Activated CD8-positive, alpha-beta memory T cell treated with anti-CD3 and anti-CD28 coated beads, Interleukin-2, amount 50 U/mL, for 1 hour (primary cell): ENCODE data around the gene TFRC.
A peak's percentile ranks its signal among the peaks of the same experiment; 100 is the strongest.
"Not testable (repeated sequence)": the region's sequence is repeated elsewhere in the genome, so short reads cannot be mapped to it uniquely, and the experiment has no call there.

Experiments
- DNase-seq: peaks from one replicate; pipeline ENCODE4 v3.0.0-alpha.2; 2020; ENCODE audit errors: extremely low read depth

TFRC gene

GRCh38 chr3:196081834-196082618, at the start of gene TFRC:
TFRC (minus strand) TSS chr3:196082090; CDS start chr3:196077099, 4,991 bp downstream.
- peak; percentile 70 for DNase-seq

DNA sequence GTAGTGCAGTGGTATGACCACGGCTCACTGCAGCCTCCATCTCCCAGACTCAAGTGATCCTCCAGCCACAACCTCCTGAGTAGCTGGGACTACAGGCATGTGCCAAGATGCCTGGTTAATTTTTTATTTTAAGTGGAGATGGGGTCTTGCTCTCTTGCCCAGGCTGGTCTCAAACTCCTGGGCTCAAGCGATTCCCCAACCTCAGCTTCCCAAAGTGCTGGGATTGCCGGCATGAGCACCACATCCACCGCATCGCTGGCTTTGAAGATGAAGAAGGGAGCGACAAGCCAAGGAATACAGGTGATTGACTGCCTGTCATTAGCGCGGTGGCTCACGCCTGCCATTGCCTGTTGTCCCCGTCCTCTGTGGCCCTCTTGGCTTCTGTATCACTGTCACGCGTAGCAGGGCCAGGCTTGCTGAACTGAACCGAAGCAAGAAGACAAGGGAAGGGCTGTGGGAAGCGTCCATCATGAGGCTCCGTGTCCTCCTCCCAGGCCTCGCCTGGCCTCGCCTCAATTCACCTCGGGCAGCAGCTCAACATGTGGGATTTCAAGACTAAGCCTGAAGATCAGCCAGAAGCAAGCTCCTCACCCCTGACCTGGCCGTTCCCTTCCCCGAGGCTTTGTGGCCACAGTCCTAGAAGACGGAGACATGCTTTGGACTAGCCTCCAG, 46.4 kb upstream of the TFRC start:
- no peak for DNase-seq

DNA sequence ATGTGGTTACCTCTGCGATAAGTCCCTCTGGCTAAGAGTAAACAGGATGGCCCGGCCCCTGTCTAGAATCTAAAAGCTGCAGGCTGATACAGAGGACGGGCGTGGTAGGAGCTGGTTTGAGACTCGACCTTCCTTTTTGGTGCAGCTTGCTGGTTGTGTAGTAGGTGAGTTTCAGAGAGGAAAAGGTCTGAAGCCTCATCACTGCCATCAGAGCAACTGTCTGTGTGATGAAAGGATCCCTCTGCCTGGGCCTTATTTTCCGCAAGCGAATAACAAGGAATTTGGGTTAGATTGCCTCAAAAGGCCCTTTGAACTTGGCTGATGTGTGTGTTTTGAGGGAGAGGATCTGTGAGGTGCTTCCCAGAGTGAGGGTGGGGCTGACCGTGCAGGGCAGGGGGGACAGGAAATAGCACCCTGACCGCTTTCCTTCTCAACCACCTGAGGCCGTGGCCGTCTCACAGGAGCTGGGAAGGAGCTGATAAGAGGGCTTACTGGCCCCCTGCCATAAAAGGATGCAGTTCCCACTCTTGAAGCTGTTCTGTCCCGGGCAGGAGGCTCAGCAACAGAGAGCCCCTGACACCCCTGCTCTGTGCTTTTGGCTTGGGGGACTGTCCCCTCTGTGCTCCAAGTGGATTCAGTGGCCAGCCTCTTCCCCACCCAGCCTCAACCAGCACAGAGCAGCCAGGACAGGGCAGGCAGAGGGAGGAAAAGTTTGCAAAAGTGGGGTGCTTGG, 45.6 kb upstream of the TFRC start:
- no peak for DNase-seq

GRCh38 chr3:196124608-196125007, 42.7 kb upstream of the TFRC start:
- no peak for DNase-seq

DNA sequence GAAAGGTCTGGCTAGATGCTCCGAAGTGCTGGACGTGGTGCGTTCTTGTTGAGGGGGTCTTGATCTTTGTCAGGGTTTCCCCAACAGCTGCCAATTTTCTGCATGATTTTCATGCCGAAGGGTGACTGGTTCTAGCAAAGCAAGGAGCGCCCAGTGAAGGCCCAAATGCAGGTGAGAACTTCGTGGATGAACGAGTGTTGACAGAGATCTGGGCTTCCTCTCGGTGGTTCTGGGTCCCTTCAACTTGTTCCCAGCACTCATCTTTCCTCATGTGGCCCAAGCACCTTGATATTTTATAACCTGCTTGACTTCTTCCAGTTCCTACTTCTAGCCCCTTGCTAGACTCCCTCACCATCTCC, 40.8 kb upstream of the TFRC start:
- DNase-seq = no peak

- DNase-seq = no peak
Measured at GRCh38 chr3:196122021-196122687, 40.3 kb upstream of the TFRC start.

- DNase-seq = no peak
Measured at GRCh38 chr3:196121066-196121465, 39.2 kb upstream of the TFRC start.

- no peak for DNase-seq
Measured at GRCh38 chr3:196120291-196120951, 38.5 kb upstream of the TFRC start.

GRCh38 chr3:196117809-196118208, 35.9 kb upstream of the TFRC start:
- no peak for DNase-seq

GRCh38 chr3:196115678-196116083, 33.8 kb upstream of the TFRC start:
- DNase-seq = no peak

DNA sequence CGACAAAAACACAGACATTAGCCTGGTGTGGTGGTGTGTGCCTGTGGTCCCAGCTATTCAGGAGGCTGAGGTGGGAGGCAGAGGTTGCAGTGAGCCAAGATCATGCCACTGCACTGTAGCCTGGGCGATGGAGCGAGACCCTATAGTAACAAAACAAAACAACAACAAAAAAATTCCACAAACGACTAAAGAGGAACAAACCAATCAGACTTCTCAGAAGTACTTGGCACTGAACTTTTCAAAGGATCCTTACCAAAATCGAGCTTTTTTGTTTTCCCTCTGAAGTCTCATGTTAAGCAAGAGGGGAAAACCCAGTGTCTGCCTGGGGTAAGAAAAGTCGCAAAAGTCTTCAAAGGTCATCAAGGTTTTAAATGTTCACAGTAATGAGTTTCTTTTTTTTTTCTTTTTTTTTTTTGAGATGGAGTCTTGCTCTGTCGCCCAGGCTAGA, 30.1 kb upstream of the TFRC start:
- DNase-seq = peak; percentile 11

DNA sequence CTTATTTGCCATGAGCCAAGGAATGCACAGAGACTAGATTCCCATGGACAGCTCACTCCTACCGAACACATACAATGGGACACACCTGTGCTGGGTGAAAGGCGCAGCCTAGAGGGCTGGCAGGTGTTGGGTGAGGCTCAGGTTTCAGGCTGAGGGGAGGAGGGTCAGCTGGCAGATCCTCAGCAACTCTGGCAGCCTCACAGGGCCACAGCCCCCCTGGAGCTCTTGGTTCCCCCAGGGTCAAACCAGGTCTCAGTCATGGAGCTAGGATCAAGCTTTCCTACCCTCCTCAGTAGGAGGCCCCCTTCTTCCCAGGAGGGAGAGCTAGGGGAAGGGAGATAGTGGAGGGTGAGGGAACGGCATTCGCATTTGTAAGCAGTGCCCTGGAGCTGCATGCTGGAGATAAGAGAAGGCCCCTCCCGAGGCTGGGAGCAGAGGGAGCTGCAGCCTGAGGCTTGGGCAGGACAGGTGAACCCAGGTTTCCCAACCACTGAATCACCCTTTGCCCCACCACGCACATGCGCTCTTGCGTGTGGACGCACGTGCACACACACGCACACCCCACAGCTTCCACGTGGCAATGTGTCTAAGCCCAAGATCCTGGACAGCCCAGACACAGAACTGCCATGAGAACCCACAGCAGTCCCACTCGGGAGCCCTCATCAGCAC, 26.3 kb upstream of the TFRC start:
- DNase-seq = no peak

- not testable (repeated sequence) for DNase-seq
Measured at GRCh38 chr3:196104707-196105106, 22.8 kb upstream of the TFRC start.

DNA sequence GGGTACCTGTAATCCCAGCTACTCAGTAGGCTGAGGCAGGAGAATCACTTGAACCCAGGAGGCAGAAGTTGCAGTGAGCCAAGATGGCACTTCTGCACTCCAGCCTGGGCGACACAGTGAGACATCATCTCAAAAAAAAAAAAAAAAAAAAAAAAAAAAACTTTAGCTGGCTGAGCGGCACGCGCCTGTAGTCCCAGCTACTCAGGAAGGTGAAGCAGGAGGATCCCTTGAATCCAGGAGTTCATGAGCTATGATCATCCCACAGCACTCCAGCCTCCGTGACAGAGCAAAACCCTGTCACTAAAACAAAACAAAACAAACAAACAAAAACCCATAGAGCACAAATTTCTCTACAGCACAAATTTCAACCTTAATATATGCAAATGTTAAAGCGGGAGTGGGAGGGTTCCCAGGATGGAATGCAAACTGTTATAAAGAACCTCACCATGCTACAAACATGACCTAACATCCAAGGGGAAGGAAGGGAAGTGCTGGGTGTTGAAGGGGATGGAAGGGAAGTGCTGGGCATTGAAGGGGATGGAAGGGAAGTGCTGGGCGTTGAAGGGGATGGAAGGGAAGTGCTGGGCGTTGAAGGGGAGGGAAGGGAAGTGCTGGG, 16.6 kb upstream of the TFRC start:
- not testable (repeated sequence) for DNase-seq

- no peak for DNase-seq
Measured at GRCh38 chr3:196097373-196098154, 15.7 kb upstream of the TFRC start.

DNA sequence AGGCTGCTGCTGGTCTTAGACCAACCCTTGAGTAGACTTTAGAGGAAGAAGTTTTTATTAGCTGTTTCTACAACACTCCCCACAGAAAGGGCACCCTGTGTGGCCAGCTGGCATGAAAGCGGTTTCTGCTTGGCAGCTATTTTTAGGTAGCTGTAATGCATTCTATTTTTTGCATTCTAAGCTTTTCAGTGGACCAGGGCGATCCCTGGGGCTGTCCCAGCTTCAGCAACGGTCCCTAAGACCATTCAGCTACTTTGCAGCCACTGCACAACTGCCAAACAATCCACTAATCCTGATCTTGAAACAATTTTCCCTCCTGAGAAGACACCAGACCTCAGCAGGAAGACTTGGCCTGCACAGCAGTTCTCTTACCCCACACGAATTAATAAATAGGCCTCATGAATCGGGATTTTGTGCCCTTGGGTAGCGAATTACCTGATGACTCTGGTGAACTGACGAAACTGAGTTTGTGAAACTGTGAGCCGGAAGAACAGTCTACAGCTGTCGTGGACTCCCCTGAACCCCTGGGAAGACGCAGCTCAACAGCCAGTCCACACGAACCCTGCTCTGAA, 14.6 kb upstream of the TFRC start:
- DNase-seq = no peak

GRCh38 chr3:196093317-196094111, 11.6 kb upstream of the TFRC start:
- DNase-seq = no peak

GRCh38 chr3:196087906-196088305, 6.0 kb upstream of the TFRC start:
- no peak for DNase-seq

GRCh38 chr3:196082619-196082971, 705 bp upstream of the TFRC start:
- DNase-seq = no peak
